ENCODE results near the gene CEP41.

- no peak for TF ChIP-seq CTCF (IDR thresholded peaks at IDR 0.05; ENCODE audit: low read length)
- TF ChIP-seq EZH2 (optimal IDR thresholded peaks at IDR 0.05; ENCODE audit: low read depth, low read length) = no peak
These were observed 90.7 kb downstream of the CEP41 start for GRCh38 chr7:130349911-130350782.
